ENCODE measurements around the gene DOK6. TPM values are rescaled to one million over a fixed set of nuclear protein-coding genes. Genes with fewer than 3 reads are reported as not detected.

DOK6 gene
- total and polyA plus RNA-seq, 9 of the 15 experiments (the other 6 are each of a cell fraction or from before 2014, with no cell fraction given): not detected

DNA sequence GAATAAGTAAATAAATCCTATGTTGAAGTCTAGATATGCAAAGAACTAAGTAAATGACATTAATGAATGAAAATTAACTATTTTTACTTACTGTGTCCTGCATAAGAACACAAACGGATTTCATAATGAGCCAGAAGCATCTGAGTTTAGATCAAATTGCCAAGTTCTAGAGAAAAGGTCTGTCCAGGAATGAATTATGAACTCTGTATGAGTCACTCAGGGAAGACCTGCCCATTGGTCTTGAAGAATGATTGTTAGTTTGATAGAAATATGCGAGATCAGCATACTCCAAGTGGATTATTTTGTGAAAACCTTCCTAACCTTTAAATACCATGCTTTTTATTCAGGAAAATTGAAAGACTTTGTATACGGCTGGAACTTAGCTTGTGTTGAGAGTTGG is 189.5 kb downstream of the DOK6 start (continued):
- TF ChIP-seq MXI1 (IDR thresholded peaks at IDR 0.05; ENCODE audit: low read depth, low read length): no peak
- TF ChIP-seq RFX1 (IDR thresholded peaks at IDR 0.05): no peak
- TF ChIP-seq, protein P1, sequence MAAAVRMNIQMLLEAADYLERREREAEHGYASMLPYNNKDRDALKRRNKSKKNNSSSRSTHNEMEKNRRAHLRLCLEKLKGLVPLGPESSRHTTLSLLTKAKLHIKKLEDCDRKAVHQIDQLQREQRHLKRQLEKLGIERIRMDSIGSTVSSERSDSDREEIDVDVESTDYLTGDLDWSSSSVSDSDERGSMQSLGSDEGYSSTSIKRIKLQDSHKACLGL (CRISPR knock-in tag; IDR thresholded peaks at IDR 0.05; ENCODE audit: borderline replicate concordance, poor library complexity, severe bottlenecking): no peak
- no peak for TF ChIP-seq RBM14 (IDR thresholded peaks at IDR 0.05; ENCODE audit: borderline replicate concordance, insufficient read depth, low read depth, low read length)
- no peak for TF ChIP-seq NUFIP1 (IDR thresholded peaks at IDR 0.05; ENCODE audit: partially characterized antibody)
- TF ChIP-seq, protein P2, sequence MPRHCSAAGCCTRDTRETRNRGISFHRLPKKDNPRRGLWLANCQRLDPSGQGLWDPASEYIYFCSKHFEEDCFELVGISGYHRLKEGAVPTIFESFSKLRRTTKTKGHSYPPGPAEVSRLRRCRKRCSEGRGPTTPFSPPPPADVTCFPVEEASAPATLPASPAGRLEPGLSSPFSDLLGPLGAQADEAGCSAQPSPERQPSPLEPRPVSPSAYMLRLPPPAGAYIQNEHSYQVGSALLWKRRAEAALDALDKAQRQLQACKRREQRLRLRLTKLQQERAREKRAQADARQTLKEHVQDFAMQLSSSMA (CRISPR knock-in tag; IDR thresholded peaks at IDR 0.05): no peak
- no peak for TF ChIP-seq RAD51 (IDR thresholded peaks at IDR 0.05; ENCODE audit: borderline replicate concordance, low read depth)
- no peak for TF ChIP-seq PML (IDR thresholded peaks at IDR 0.05; ENCODE audit: low read length)

DNA sequence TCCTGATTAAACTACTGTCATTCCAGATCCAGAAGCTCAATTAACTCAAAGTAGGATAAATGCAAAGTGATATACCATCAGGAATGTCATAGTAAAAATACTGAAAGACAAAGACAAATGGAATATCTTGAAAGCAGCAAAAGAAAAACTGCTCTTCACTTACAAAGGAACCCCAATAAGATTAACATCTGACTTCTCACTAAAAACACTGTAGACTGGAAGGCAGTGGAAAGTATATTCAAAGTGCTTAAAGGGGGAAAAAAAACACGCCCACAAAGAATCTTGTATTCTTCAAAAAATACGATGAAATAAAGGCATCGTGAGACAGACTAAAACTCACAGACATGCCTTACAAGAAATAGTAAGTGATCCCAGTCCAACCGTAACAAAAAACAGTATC is 195.7 kb downstream of the DOK6 start:
- no peak for FAIRE-seq
- TF ChIP-seq ARID2 (IDR thresholded peaks at IDR 0.05) (no peak), TEAD4 (IDR thresholded peaks at IDR 0.05; ENCODE audit: low read length) (no peak), TEAD4 (CRISPR knock-in tag; IDR thresholded peaks at IDR 0.05; ENCODE audit: borderline replicate concordance) (no peak), TCF3 (CRISPR knock-in tag; IDR thresholded peaks at IDR 0.05) (no peak), SRF (CRISPR knock-in tag; IDR thresholded peaks at IDR 0.05) (no peak), ZNF212 (CRISPR knock-in tag; IDR thresholded peaks at IDR 0.05) (no peak), ZNF133 (CRISPR knock-in tag; IDR thresholded peaks at IDR 0.05) (no peak), ADNP (tag; IDR thresholded peaks at IDR 0.05) (no peak), ZNF551 (CRISPR knock-in tag; IDR thresholded peaks at IDR 0.05) (no peak)
- TF ChIP-seq, protein P2 (CRISPR knock-in tag; IDR thresholded peaks at IDR 0.05): no peak
- TF ChIP-seq, protein P3, sequence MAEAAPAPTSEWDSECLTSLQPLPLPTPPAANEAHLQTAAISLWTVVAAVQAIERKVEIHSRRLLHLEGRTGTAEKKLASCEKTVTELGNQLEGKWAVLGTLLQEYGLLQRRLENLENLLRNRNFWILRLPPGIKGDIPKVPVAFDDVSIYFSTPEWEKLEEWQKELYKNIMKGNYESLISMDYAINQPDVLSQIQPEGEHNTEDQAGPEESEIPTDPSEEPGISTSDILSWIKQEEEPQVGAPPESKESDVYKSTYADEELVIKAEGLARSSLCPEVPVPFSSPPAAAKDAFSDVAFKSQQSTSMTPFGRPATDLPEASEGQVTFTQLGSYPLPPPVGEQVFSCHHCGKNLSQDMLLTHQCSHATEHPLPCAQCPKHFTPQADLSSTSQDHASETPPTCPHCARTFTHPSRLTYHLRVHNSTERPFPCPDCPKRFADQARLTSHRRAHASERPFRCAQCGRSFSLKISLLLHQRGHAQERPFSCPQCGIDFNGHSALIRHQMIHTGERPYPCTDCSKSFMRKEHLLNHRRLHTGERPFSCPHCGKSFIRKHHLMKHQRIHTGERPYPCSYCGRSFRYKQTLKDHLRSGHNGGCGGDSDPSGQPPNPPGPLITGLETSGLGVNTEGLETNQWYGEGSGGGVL (CRISPR knock-in tag; IDR thresholded peaks at IDR 0.05): no peak
- TF ChIP-seq, protein P4, sequence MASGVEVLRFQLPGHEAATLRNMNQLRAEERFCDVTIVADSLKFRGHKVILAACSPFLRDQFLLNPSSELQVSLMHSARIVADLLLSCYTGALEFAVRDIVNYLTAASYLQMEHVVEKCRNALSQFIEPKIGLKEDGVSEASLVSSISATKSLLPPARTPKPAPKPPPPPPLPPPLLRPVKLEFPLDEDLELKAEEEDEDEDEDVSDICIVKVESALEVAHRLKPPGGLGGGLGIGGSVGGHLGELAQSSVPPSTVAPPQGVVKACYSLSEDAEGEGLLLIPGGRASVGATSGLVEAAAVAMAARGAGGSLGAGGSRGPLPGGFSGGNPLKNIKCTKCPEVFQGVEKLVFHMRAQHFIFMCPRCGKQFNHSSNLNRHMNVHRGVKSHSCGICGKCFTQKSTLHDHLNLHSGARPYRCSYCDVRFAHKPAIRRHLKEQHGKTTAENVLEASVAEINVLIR (CRISPR knock-in tag; IDR thresholded peaks at IDR 0.05): no peak

More for the DNA sequence above, 195.7 kb downstream of the DOK6 start:
- ChIA-PET POLR2A (no interaction called here), CTCF (ENCODE audit: low intra/inter-chr PET ratio) (no interaction called here)
- Histone ChIP-seq H3K79me2 (ENCODE audit: control insufficient read depth, insufficient read depth, low read length) (no peaks in the 10 kb centered on the region), H3K4me1 (replicated peaks in 1 of 2; ENCODE audit: control insufficient read depth in 2 of 2, insufficient read depth in 2 of 2, low read length in 2 of 2) (no peaks in the 10 kb centered on the region), H3K36me3 (ENCODE audit: control insufficient read depth, insufficient read depth, low read length) (no peaks in the 10 kb centered on the region), H3K9me3 (replicated peaks; ENCODE audit: control insufficient read depth, insufficient read depth, low read depth, low read length) (no peaks in the 10 kb centered on the region), H3K4me3 (no peak overlapping the region), H4K20me1 (replicated peaks; ENCODE audit: control insufficient read depth, insufficient read depth, low read length) (no peaks in the 10 kb centered on the region), H3K4me2 (ENCODE audit: insufficient read depth, low read length) (no peak overlapping the region), H3K9me1 (ENCODE audit: control insufficient read depth, insufficient read depth, low read length) (no peaks in the 10 kb centered on the region), H2AFZ (ENCODE audit: low read depth, low read length) (no peak overlapping the region), H3K27ac (ENCODE audit: extremely low read depth, low read depth, low read length) (no peak overlapping the region), H3K27me3 (ENCODE audit: control insufficient read depth in 2 of 2, insufficient read depth in 2 of 2, low read length in 2 of 2) (no peaks in the 10 kb centered on the region), H3K9ac (ENCODE audit: insufficient read depth in 1 of 2, low read depth in 2 of 2, low read length in 2 of 2) (no peak overlapping the region)
- 0% methylated on average over 4 of the region's 4 CpGs for WGBS (ENCODE audit: insufficient coverage, low coverage, missing lambda C conversion rate)
- ATAC-seq: no peak
- in situ Hi-C loops (cut with MboI) (no loop called here), intact Hi-C loops (cut with micrococcal nuclease) (no loop called here)
- no peak for DNase-seq (ENCODE audit: extremely low read depth in 1 of 4, low spot score in 3 of 4)
- BruUV-seq (replicated peaks): no TSS peak
